ENCODE data around the gene BRAF. TPM values are rescaled to one million over a fixed set of nuclear protein-coding genes. Genes with fewer than 3 reads are reported as not detected.

BRAF gene
- total RNA-seq, 2 donors from 2014 or later: 19.8 to 24.7 TPM

DNA sequence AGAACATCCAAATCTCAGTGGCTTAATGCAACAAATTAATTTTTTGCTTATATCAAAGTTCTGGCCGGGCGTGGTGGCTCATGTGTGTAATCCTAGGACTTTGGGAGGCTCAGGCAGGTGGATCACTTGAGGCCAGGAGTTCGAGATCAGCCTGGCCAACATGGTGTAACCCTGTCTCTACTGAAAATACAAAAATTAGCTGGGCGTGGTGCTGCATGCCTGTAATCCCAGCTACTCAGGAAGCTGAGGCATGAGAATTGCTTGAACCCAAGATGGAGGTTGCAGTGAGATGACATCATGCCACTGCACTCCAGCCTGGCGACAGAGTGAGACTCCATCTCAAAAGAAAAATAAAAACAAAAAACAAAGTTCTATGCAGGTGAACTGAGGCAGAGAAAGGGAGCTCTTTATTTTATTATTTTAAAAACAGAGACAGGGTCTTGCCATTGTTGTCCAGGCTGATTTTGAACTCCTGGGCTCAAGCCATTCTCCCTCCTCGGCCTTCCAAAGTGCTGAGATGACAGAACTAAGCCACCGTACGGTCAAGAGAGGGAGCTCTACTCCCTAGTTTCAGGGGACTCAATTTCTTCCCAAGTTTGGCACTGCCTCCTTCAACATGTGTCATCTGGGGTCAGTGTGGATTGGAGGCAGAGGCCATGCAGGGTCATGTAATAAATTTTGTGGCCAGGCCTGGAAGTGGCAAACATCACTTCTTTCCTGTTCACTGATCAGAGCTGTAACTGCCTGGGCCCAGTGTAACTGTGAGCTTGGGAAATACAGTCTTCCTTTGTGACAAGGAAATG, 249.6 kb downstream of the BRAF start:
- DNase-seq: peak; percentile 44
- Histone ChIP-seq H3K9ac (ENCODE audit: low read depth in 2 of 2, low read length in 2 of 2) (peak overlapping the region in 1 of 2 donors; percentile 9), H3K27ac (no peak overlapping the region), H3K4me3 (no peak overlapping the region), H3K36me3 (no peaks in the 10 kb centered on the region), H3K4me1 (peaks cover 20% of the 10 kb centered on the region), H3K27me3 (no peaks in the 10 kb centered on the region), H3K9me3 (no peaks in the 10 kb centered on the region)
- TF ChIP-seq, protein P1, sequence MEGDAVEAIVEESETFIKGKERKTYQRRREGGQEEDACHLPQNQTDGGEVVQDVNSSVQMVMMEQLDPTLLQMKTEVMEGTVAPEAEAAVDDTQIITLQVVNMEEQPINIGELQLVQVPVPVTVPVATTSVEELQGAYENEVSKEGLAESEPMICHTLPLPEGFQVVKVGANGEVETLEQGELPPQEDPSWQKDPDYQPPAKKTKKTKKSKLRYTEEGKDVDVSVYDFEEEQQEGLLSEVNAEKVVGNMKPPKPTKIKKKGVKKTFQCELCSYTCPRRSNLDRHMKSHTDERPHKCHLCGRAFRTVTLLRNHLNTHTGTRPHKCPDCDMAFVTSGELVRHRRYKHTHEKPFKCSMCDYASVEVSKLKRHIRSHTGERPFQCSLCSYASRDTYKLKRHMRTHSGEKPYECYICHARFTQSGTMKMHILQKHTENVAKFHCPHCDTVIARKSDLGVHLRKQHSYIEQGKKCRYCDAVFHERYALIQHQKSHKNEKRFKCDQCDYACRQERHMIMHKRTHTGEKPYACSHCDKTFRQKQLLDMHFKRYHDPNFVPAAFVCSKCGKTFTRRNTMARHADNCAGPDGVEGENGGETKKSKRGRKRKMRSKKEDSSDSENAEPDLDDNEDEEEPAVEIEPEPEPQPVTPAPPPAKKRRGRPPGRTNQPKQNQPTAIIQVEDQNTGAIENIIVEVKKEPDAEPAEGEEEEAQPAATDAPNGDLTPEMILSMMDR (IDR thresholded peaks at IDR 0.05): no peak
- intact Hi-C loops (cut with DNase I): loop anchor here (10.0 kb wide), 1 partner anchor 310 kb away; no protein-coding TSS in a partner anchor

DNA sequence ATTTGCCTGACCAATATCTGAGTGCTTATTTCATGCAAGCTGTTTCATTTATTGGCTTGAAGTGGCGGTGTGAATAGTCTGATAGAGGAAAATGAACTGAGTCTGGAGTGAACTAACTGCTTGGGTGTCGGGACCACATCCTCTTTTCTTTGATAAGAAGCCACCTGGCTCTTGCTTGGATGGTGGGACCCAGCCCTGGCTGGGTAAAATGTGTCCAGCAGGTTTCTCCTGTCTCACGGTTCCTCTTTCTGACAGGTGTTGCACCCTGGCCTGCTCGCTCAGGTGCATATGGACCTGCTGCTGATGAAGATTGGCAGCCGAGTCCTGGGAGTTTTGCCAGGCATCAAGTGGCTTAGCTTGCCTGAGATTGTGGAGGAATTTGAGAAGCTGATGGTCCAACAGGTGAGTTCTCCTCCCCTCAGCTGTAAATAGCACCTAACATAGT, 250.4 kb downstream of the BRAF start:
- peak overlapping the region in 1 of 2 donors; percentile 81 for H3K9ac ChIP-seq (ENCODE audit: low read depth in 2 of 2, low read length in 2 of 2)
- no peaks in the 10 kb centered on the region for H3K27me3 ChIP-seq
- TF ChIP-seq, protein P1 (IDR thresholded peaks at IDR 0.05): no peak
- H3K27ac ChIP-seq: no peak overlapping the region
- intact Hi-C loops (cut with DNase I): loop anchor here (10.0 kb wide), 1 partner anchor 310 kb away; no protein-coding TSS in a partner anchor
- no peaks in the 10 kb centered on the region for H3K9me3 ChIP-seq
- H3K4me3 ChIP-seq: peak overlapping the region; percentile 68
- peaks cover 20% of the 10 kb centered on the region for H3K4me1 ChIP-seq
- H3K36me3 ChIP-seq: no peaks in the 10 kb centered on the region
- peak; percentile 55 for DNase-seq

DNA sequence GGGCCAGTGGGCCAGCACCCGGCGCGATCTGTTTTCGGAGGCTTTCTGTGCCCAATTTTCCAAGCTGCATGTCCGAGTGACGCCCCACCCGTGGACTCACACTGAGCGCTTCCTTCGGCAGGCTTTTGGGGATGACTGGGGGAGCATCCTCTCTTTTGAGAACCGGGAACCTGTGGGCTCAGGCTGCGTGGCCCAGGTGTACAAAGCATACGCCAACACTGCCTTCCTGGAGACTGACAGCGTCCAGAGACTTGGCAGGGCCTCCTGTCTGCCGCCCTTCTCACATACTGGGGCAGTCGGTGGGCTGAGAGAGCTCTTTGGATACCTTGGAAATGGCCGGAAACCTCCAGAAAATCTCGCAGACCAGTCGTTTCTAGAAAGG, 251.0 kb downstream of the BRAF start:
- Histone ChIP-seq H3K9me3 (no peaks in the 10 kb centered on the region), H3K4me3 (peak overlapping the region; percentile 68), H3K27me3 (no peaks in the 10 kb centered on the region), H3K4me1 (peaks cover 20% of the 10 kb centered on the region), H3K27ac (peak overlapping the region; percentile 89), H3K36me3 (no peaks in the 10 kb centered on the region), H3K9ac (ENCODE audit: low read depth in 2 of 2, low read length in 2 of 2) (peak overlapping the region; percentile 81 to 88)
- peak; percentile 49 for DNase-seq
- intact Hi-C loops (cut with DNase I): loop anchor here (10.0 kb wide), 1 partner anchor 311 kb away; no protein-coding TSS in a partner anchor
- TF ChIP-seq, protein P1 (IDR thresholded peaks at IDR 0.05): no peak

DNA sequence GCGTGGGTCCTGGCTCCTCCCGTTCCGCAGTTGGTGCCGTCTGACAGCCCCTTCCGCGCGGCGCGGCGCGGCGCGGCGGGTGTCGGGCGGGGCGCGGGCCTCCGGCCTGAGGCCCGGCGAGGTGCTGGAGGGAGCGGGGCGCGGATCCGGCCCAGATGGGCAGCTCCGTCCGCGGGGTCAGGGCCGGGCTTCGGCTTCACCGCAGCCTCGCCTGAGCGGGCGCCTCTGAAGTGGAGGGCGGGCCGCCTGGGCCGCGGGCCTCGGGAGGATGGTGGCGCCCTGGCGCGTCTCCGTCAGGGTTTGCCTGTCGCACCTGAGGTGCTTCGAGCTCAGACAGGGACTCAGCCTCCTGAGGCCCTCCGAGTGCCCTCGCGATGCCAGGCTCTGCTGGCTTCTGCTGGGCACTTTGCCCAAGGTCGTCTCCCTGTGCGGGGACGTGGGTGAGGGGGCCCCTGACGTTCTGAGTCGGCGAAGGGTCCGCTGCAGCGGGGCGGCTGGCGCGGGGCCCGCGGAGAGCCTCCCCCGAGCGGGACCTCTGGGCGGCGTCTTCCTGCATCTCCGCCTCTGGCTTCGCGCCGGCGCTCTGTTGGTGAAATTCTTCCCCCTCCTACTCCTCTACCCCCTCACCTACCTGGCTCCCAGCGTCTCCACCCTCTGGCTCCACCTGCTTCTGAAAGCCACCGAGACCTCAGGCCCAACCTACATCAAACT, 251.5 kb downstream of the BRAF start:
- no peaks in the 10 kb centered on the region for H3K27me3 ChIP-seq
- H3K27ac ChIP-seq: peak overlapping the region; percentile 89
- TF ChIP-seq, protein P1 (IDR thresholded peaks at IDR 0.05): no peak
- H3K4me1 ChIP-seq: peaks cover 20% of the 10 kb centered on the region
- no peaks in the 10 kb centered on the region for H3K9me3 ChIP-seq
- no peaks in the 10 kb centered on the region for H3K36me3 ChIP-seq
- peak overlapping the region; percentile 68 for H3K4me3 ChIP-seq
- peak overlapping the region; percentile 81 to 88 for H3K9ac ChIP-seq (ENCODE audit: low read depth in 2 of 2, low read length in 2 of 2)
- peak; percentile 85 for DNase-seq
- intact Hi-C loops (cut with DNase I): loop anchor here (10.0 kb wide), 1 partner anchor 312 kb away; no protein-coding TSS in a partner anchor

DNA sequence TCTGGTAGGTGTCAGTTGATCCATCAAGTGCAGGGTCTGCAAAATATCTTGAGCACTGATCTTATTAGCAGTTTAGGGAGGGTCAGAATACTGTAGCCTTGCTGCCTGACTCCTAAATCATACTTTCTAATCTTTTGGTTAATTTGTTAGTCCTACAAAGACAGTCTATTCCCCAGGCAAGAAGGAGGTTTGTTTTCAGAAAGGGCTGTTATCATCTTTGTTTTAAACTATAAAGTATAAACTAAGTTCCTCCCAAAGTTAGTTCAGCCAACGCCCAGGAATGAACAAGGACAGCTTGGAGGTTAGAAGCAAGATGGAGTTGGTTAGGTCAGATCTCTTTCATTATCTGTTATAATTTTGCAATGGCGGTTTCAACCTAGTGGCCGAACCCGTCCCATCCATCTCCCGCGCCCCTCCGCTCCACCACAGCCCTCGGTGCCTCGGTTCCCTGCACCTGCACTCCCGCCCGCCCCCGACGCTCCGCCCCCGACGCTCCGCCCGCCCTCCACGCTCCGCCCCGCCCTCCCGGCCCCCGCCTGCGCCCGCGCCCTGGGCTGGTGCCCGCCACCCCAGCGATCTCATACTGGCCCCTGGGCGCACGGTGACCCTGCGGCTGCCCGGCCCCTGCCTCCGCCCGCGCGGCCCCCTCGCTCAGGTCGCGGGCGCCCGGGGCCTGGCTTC, 252.2 kb downstream of the BRAF start, which contains the start of gene ADCK2:
ADCK2 (plus strand) TSS at position 564 of the 681 bp plus-strand sequence. CDS start 386 bp downstream, outside the sequence.
- peak; percentile 81 for DNase-seq
- TF ChIP-seq, protein P1 (IDR thresholded peaks at IDR 0.05): no peak
- intact Hi-C loops (cut with DNase I): loop anchor here (10.0 kb wide), 1 partner anchor 312 kb away; no protein-coding TSS in a partner anchor
- Histone ChIP-seq H3K27me3 (no peaks in the 10 kb centered on the region), H3K36me3 (no peaks in the 10 kb centered on the region), H3K4me1 (peaks cover 20% of the 10 kb centered on the region), H3K4me3 (peak within 1 kb of the TSS; percentile 68), H3K9ac (ENCODE audit: low read depth in 2 of 2, low read length in 2 of 2) (peak within 1 kb of the TSS; percentile 81 to 88), H3K27ac (peak within 1 kb of the TSS; percentile 89), H3K9me3 (no peaks in the 10 kb centered on the region)
